Mesendoderm (in vitro differentiated cells): Measurements from ENCODE around the gene NR3C2.
A peak's percentile ranks its signal among the peaks of the same experiment; 100 is the strongest.

ENCODE experiments used
- DNase-seq: peaks from one replicate; pipeline ENCODE4 v3.0.0; 2013
- H2AK5ac ChIP-seq: 2 replicates; pipeline ENCODE4 v1.6.1; 2013; ENCODE audit warnings: low read length, inconsistent platforms
- H2BK120ac ChIP-seq: 2 replicates; pipeline ENCODE4 v1.6.1; 2013; ENCODE audit warnings: low read depth, mild to moderate bottlenecking, low read length, moderate library complexity, mixed read lengths
- H2BK15ac ChIP-seq: replicated peaks from 2 replicates; pipeline ENCODE4 v1.6.1; 2013; ENCODE audit warnings: low read depth, mild to moderate bottlenecking, moderate library complexity
- H2BK5ac ChIP-seq: 2 replicates; pipeline ENCODE4 v1.6.1; 2013; ENCODE audit warnings: low read length, inconsistent platforms
- H3K18ac ChIP-seq: 2 replicates; pipeline ENCODE4 v1.6.1; 2013; ENCODE audit warnings: mild to moderate bottlenecking, low read length, mixed read lengths
- H3K23ac ChIP-seq: one replicate; pipeline ENCODE4 v1.6.1; 2013; ENCODE audit warnings: low read length
- H3K27ac ChIP-seq: 2 replicates; pipeline ENCODE4 v1.5.1; 2013; ENCODE audit warnings: low read depth, mild to moderate bottlenecking, inconsistent platforms, low read length, moderate library complexity
- H3K27me3 ChIP-seq: 2 replicates; pipeline ENCODE4 v1.6.1; 2013; ENCODE audit warnings: low read length, control low read depth, mild to moderate bottlenecking, inconsistent platforms; ENCODE audit not compliant: insufficient read depth, poor library complexity
- H3K36me3 ChIP-seq: 2 replicates; pipeline ENCODE4 v1.6.1; 2013; ENCODE audit warnings: low read length, inconsistent platforms; ENCODE audit not compliant: control insufficient read depth, insufficient read depth
- H3K4ac ChIP-seq: one replicate; pipeline ENCODE4 v1.6.1; 2013; ENCODE audit warnings: low read depth, mild to moderate bottlenecking, low read length, moderate library complexity
- H3K4me1 ChIP-seq: 2 replicates; pipeline ENCODE4 v1.6.1; 2013; ENCODE audit warnings: low read depth, low read length, inconsistent platforms; ENCODE audit not compliant: control insufficient read depth
- H3K4me2 ChIP-seq: 2 replicates; pipeline ENCODE4 v1.6.1; 2013; ENCODE audit warnings: low read length
- H3K4me3 ChIP-seq: 2 replicates; pipeline ENCODE4 v1.5.1; 2013; ENCODE audit warnings: mild to moderate bottlenecking, low read length
- H3K56ac ChIP-seq: one replicate; pipeline ENCODE4 v1.6.1; 2013; ENCODE audit warnings: low read length
- H3K79me1 ChIP-seq: 2 replicates; pipeline ENCODE4 v1.6.1; 2013; ENCODE audit warnings: low read length, inconsistent platforms
- H3K79me2 ChIP-seq: 2 replicates; pipeline ENCODE4 v1.6.1; 2013; ENCODE audit warnings: mild to moderate bottlenecking, low read length; ENCODE audit not compliant: control insufficient read depth, insufficient read depth
- H3K9ac ChIP-seq: 2 replicates; pipeline ENCODE4 v1.6.1; 2013; ENCODE audit warnings: low read length, inconsistent platforms
- H4K5ac ChIP-seq: one replicate; pipeline ENCODE4 v1.6.1; 2013; ENCODE audit warnings: low read length
- H4K8ac ChIP-seq: one replicate; pipeline ENCODE4 v1.6.1; 2013; ENCODE audit warnings: low read depth, mild to moderate bottlenecking, control low read depth, low read length, moderate library complexity
- WGBS: extraction: QIAGEN DNeasy Blood & Tissue Kit; methylation state at CpG from one replicate; pipeline ENCODE4 v1.1.7; 2013; ENCODE audit warnings: low lambda C conversion rate, missing lambda C conversion rate; ENCODE audit not compliant: insufficient coverage; ENCODE audit errors: extremely low coverage; 5-methylcytosine and 5-hydroxymethylcytosine counted together

Gene NR3C2

GRCh38 chr4:148438047-148438446, 4.2 kb downstream of the NR3C2 start:
- H3K27me3 ChIP-seq: peaks cover 3% of the 10 kb centered on the region
- H3K79me1 ChIP-seq: no peaks in the 10 kb centered on the region
- no peak overlapping the region for H3K9ac ChIP-seq
- no peak overlapping the region for H3K23ac ChIP-seq
- no peak overlapping the region for H3K4ac ChIP-seq
- no peak overlapping the region for H2AK5ac ChIP-seq
- H2BK5ac ChIP-seq: no peak overlapping the region
- H3K4me3 ChIP-seq: no peak overlapping the region
- H3K4me2 ChIP-seq: no peak overlapping the region
- WGBS: no CpG with 5 or more reads among the region's 2 CpGs
- peak; percentile 18 for DNase-seq
- no peak overlapping the region for H2BK120ac ChIP-seq
- H3K4me1 ChIP-seq: no peaks in the 10 kb centered on the region
- H4K8ac ChIP-seq: no peak overlapping the region
- H2BK15ac ChIP-seq: no peak overlapping the region
- H3K27ac ChIP-seq: no peak overlapping the region
- H3K18ac ChIP-seq: no peak overlapping the region
- no peak overlapping the region for H3K56ac ChIP-seq
- H3K36me3 ChIP-seq: no peaks in the 10 kb centered on the region
- no peaks in the 10 kb centered on the region for H3K79me2 ChIP-seq
- no peak overlapping the region for H4K5ac ChIP-seq

DNA sequence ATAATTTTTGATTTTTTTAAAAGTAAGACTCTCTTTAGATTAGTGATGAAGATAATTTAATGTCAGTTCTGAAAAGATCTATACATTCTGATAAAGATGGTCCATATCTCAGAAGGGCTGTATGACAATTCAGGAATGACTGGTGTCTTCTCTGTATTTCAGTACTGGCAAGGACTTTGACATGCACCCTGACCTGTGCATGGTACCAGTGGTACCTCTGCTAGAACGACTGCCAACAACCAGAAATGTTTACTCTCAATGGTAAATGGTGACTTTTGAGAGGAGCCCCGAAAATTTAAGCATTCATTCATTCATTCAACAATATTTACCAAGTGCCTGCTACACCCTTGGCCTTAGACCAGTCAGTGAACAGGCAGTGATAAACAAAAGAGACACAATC, 4.8 kb downstream of the NR3C2 start:
- Histone ChIP-seq H3K56ac (no peak overlapping the region), H3K79me2 (no peaks in the 10 kb centered on the region), H3K4ac (no peak overlapping the region), H3K27ac (no peak overlapping the region), H4K8ac (no peak overlapping the region), H2BK15ac (no peak overlapping the region), H2AK5ac (no peak overlapping the region), H3K27me3 (no peaks in the 10 kb centered on the region), H3K36me3 (no peaks in the 10 kb centered on the region), H3K4me1 (no peaks in the 10 kb centered on the region), H3K4me3 (no peak overlapping the region), H3K9ac (no peak overlapping the region), H3K79me1 (no peaks in the 10 kb centered on the region), H3K4me2 (no peak overlapping the region), H2BK120ac (no peak overlapping the region), H3K23ac (no peak overlapping the region), H4K5ac (no peak overlapping the region), H2BK5ac (no peak overlapping the region), H3K18ac (no peak overlapping the region)
- no peak for DNase-seq
- WGBS: no CpG with 5 or more reads among the region's 2 CpGs

DNA sequence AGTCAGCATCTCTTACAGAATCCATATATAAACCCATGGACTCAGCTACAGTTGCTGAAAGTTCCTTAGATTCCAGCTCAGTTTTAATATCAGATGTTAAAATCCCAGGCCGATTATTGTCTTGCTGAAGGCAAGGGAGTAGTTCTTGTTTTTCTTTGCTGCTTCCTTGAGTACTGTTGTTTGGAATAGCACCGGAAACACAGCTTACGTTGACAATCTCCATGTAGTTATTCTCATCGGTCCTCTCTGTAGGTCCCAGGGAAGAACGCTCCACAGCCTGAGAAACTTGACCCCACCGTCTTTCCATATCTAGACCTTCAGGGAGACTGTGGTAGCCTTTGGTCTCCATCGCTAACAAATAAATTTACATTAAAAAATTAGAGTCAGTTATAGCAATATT, 5.7 kb downstream of the NR3C2 start:
- Histone ChIP-seq H3K9ac (no peak overlapping the region), H3K27me3 (no peaks in the 10 kb centered on the region), H3K4ac (no peak overlapping the region), H3K4me1 (no peaks in the 10 kb centered on the region), H4K8ac (no peak overlapping the region), H2AK5ac (no peak overlapping the region), H3K79me1 (no peaks in the 10 kb centered on the region), H3K27ac (no peak overlapping the region), H3K79me2 (no peaks in the 10 kb centered on the region), H3K4me3 (no peak overlapping the region), H3K56ac (no peak overlapping the region), H3K23ac (no peak overlapping the region), H2BK120ac (no peak overlapping the region), H4K5ac (no peak overlapping the region), H3K36me3 (no peaks in the 10 kb centered on the region), H3K18ac (no peak overlapping the region), H3K4me2 (no peak overlapping the region), H2BK5ac (no peak overlapping the region), H2BK15ac (no peak overlapping the region)
- WGBS: no CpG with 5 or more reads among the region's 7 CpGs
- no peak for DNase-seq

DNA sequence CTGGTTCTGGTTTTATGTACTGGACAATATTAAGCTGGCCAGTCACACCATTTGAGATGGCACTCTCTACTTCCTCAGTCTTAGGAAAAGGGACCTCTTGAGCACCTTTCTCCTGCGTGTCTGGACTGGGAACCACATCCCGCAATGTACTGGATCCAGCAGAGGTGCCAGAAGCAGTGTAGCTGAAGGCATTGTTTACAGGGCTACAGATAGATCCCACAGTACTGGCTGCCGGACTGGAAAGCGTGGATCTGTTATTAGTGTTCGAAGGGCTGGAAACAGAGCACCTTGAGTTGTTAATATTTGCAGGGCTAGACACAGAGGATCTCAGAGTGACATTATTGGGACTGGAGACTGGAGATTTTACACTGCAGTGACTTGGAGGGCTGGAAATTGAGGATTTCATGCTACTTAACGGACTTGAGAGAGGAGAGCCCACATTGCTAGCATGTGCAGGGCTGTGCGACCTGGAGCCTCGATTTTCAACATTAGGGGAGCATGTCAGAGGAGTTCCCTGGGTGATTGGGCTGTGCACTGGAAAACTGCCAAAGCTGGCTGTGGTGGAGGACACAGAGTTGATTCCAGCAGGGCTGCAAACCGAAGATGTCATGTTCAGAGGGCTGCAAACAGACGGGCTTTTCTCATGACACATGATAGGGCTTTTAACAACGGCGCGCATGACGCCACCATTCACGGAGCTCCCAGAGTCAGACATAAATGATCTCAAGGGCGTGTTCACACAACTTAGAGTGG, 6.4 kb downstream of the NR3C2 start:
- Histone ChIP-seq H3K9ac (no peak overlapping the region), H2BK5ac (no peak overlapping the region), H3K4me1 (no peaks in the 10 kb centered on the region), H3K27ac (no peak overlapping the region), H4K8ac (no peak overlapping the region), H2BK120ac (no peak overlapping the region), H3K79me1 (no peaks in the 10 kb centered on the region), H3K4ac (no peak overlapping the region), H3K18ac (no peak overlapping the region), H3K4me3 (no peak overlapping the region), H3K23ac (no peak overlapping the region), H2AK5ac (no peak overlapping the region), H3K36me3 (no peaks in the 10 kb centered on the region), H3K79me2 (no peaks in the 10 kb centered on the region), H3K4me2 (no peak overlapping the region), H4K5ac (no peak overlapping the region), H3K56ac (no peak overlapping the region), H2BK15ac (no peak overlapping the region), H3K27me3 (no peaks in the 10 kb centered on the region)
- WGBS: no CpG with 5 or more reads among the region's 16 CpGs
- no peak for DNase-seq

GRCh38 chr4:148434075-148434773, 8.0 kb downstream of the NR3C2 start:
- Histone ChIP-seq H3K4ac (no peak overlapping the region), H3K36me3 (no peaks in the 10 kb centered on the region), H3K27ac (no peak overlapping the region), H3K79me1 (no peaks in the 10 kb centered on the region), H2AK5ac (no peak overlapping the region), H3K56ac (no peak overlapping the region), H3K23ac (no peak overlapping the region), H3K79me2 (no peaks in the 10 kb centered on the region), H2BK15ac (no peak overlapping the region), H2BK5ac (no peak overlapping the region), H4K8ac (no peak overlapping the region), H3K4me2 (no peak overlapping the region), H3K18ac (no peak overlapping the region), H3K4me1 (no peaks in the 10 kb centered on the region), H3K4me3 (no peak overlapping the region), H4K5ac (no peak overlapping the region), H3K27me3 (no peaks in the 10 kb centered on the region), H3K9ac (no peak overlapping the region), H2BK120ac (no peak overlapping the region)
- no peak for DNase-seq
- WGBS: no CpG with 5 or more reads among the region's 2 CpGs
